C4-2B (cell line): ENCODE data around the gene MIGA2.
A peak's percentile ranks its signal among the peaks of the same experiment; 100 is the strongest.

ENCODE experiments used
- ZFX ChIP-seq: fragments of 450-650 bp; IDR thresholded peaks from 2 replicates; pipeline ENCODE4 v1.6.1; 2017
- TF ChIP-seq, protein P1 (sequence below): fragments of 450-650 bp; conservative IDR thresholded peaks from 2 replicates; pipeline ENCODE4 v1.5.1; 2017; ENCODE audit warnings: mild to moderate bottlenecking

DNA sequence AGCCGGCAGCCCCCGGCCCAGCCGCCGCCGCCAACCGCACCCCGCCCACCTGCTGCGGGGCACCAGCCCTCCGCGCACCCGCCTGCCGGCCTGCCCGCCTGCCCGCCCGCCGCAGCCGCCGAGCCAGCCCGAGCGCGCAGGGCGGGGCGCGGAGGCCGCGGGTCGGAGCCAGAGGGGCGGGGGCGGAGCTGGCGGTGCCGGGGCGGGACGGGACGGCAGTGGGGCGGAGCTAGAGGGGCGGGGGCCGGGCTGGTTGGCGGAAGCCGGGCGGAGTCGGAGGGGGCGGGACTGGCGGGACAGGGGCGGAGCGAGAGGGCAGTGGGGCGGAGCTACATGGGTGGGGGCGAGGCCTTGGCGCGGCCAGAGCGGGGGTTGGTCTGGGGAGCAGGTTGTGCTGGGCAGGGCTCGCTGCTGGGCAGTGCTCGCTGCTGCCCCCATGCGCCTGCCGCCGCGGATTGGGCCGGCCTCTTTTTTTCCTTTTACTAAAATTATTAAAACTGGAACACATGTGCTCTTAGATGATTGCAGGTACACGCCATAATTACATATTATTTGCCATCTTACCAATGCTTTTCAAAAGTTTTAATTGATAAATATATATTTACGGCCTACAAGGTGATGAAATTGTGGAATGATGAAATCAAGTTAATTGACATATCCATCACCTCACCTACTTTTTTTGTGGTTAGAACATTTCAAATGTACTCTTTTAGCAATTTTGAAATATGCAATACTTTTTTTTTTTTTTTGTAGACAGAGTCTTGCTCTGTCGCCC, 8.0 kb upstream of the MIGA2 start, which contains the start of gene SH3GLB2:
- TF ChIP-seq, protein P1, sequence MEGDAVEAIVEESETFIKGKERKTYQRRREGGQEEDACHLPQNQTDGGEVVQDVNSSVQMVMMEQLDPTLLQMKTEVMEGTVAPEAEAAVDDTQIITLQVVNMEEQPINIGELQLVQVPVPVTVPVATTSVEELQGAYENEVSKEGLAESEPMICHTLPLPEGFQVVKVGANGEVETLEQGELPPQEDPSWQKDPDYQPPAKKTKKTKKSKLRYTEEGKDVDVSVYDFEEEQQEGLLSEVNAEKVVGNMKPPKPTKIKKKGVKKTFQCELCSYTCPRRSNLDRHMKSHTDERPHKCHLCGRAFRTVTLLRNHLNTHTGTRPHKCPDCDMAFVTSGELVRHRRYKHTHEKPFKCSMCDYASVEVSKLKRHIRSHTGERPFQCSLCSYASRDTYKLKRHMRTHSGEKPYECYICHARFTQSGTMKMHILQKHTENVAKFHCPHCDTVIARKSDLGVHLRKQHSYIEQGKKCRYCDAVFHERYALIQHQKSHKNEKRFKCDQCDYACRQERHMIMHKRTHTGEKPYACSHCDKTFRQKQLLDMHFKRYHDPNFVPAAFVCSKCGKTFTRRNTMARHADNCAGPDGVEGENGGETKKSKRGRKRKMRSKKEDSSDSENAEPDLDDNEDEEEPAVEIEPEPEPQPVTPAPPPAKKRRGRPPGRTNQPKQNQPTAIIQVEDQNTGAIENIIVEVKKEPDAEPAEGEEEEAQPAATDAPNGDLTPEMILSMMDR = peak; percentile 96
- peak; percentile 59; the same call in 1 of the 2 replicates for TF ChIP-seq ZFX
